GM21737 (cell line): ENCODE results near the gene HEPN1.
A peak's percentile ranks its signal among the peaks of the same experiment; 100 is the strongest.

Source experiments
- ATAC-seq: cut with Tn5 transposase; IDR thresholded peaks from one replicate; pipeline ENCODE4 v1.9.1; 2021; ENCODE audit warnings: mild to moderate bottlenecking, moderate library complexity; ENCODE audit not compliant: unreplicated experiment

The HEPN1 gene

DNA sequence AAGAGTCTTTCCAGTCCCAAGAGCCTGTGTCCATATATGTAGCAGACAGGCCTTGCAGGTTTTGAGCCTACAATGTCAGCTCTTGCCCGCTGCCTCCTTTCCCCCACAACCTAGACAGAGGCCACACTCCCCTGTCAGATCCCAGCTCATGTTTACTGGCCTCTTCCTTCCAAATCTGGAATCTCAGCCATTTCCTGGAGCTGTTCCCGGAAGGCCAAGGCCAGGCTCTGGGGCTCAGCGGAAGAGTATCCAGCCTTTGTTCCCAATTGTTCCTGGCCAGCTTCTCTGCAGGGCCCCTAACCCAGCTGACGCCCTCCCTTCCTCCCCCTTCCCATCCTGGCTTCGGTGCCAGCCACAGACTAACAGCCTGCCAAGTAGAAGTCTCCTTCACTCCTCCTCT is 20.3 kb upstream of the HEPN1 start:
- ATAC-seq = no peak

DNA sequence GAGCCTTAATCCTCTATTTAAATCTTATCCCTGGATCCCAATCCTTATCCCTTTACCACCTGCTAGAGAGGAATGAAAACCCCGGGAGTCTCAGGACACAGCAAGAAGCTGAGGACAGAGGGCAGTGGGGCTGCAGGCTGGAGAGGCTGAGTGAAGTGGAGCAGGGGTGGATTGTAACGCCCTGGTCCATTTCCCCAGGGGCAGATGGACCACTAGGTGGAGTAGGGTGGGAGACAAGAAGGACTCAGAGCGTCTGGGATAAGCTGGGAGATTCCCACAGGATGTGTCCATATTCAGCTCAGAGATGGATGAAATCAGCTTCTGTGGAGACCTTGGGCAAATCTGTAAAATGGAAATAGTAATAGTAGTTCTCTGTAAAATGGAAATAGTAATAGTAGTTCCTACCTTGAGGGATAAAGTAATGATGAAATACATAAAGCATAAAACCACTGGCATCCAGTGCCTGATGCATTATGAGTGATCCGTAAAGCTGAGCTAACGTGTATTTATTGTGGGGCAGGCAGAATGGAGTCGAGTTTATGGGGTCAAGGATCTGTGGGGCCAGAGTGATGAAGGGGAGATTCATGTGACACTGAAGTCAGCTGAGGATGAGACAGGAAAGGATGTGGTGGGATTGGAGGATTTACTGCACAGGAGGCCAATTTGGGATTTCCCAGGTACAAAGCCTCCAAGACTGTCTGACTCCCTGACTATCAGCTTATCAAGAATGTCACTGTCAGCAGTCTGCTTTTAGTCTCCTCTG is 19.5 kb upstream of the HEPN1 start:
- no peak for ATAC-seq

DNA sequence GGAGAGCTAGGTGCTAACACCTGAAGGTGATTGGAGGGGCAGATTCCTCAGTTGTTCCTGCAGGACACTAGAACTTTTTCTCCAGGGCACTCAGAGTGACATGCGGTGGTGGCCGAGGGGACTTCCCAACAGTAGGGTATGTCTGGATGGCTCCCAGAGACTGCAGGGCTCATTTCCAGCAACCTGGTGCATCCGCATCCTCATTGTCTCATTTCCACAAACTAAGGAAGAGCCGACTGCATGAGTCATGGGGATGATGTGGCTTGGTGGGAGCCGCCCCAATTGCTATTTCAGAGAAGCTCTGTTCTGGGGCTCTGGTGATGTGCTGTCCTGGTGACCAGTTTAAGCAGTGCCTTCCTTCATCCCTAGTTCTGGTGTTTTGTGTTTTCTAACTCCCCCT is 18.6 kb upstream of the HEPN1 start:
- no peak for ATAC-seq

DNA sequence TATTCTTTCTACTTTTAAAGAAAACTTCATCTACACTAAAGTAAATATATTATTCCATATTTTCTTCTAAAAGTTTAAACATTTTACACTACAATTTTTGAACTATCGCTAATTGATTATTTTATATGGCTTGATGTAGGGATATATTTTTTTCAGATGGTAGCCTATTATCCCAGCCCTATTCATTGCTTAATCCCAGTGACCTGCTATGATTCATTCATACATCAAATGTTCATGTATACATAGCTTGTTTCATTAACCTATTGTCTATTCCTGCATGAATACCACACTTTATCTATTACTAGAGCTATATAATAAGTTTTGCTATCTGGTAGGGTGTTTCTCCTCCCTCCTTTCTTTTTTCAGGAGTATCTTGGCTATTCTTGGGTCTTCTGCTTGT is 16.4 kb upstream of the HEPN1 start:
- ATAC-seq = no peak

DNA sequence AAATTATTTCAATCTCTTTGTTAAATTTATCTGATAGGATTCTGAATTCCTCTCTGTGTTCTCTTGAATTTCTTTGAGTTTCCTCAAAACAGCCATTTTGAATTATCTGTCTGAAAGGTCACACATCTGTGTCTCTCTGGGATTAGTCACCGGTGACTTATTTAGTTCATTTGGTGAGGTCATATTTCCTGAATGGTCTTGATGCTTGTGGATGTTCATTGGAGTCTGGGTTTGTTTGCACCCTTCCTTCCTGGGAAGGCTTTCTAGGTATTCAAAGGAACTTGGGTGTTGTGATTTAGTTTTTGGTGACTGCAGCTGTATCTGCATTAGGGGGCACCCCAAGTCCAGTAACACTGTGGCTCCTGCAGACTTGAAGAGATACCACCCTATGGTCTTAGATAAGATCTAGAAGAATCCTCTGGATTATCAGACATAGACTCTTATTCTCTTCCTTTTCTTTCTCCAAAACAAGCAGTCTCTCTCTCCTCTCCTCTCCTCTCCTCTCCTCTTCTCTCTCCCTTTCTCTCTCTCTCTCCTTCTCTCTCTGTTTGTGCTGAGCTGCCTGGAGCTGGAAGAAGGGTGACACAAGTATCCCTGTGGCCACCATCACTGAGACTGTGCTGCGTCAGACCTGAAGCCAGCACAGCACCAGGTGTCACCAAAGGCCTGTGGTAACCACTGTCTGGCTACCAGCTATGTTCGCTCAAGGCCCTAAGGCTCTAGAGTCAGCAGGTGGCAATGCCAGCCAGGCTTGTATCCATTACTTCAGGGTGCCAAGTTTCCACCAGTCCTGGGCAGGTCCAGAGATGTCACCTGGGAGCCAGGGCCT is 3.3 kb upstream of the HEPN1 start:
- ATAC-seq = no peak

DNA sequence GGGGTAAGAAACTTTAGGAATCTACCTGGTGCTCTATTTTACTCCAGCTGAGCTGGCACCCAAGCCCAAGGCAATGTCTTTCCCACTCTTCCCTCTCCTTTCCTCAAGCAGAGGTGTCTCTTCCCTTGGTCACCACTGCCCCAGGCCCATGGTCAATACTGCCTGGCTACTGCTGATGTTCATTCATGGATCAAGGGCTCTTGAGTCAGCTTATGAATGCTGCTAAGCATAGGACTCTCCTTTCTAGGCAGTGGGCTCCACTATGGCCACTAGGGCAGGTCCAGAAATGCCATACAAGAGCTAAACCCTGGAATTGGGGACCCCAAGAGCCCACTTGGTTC is 2.7 kb upstream of the HEPN1 start:
- no peak for ATAC-seq

DNA sequence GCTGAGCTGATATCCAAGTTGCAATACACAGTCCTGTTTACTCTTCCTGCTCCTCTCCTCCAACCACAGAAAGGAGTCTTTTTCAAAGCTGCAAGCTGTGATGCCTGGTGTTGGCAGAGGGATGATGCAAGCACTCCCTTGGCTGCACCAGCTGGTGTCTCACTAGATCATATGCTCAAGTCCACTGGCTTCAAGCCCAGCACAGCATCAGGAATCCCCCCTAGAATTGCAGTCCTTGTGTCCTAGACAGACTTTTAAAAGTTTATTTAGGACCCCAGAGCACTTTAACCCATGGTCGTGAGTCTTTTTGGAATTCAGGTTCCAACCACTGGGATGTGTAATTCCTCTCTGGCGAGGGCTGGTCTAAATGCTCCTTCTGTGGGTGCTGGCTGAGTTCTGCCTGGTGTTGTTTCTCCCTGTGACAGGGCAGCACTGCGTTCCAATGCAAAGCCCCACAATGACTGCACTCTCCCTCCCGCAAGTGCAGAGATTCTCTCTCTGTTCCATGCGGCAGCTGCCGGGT is 1.9 kb upstream of the HEPN1 start:
- ATAC-seq = no peak

DNA sequence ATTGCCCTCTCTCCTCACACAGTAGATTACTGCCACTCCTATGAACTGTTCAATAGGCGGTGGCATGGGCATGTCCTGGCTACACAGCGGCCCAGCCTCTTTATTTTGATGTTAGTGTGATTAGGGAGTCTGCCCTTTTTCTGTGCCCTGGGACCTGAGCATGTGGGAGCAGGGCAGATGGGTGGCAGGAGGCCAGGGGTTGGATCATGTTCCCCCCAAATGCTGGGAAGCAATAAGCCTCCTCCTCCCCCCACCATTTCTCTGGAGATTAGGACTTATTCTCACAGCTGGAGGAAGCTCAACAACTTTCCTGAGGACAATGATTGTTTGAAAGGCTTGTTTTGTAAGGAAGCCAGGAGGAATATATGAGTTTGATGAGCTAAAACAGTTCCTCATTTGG is 848 bp downstream of the HEPN1 start:
- no peak for ATAC-seq

DNA sequence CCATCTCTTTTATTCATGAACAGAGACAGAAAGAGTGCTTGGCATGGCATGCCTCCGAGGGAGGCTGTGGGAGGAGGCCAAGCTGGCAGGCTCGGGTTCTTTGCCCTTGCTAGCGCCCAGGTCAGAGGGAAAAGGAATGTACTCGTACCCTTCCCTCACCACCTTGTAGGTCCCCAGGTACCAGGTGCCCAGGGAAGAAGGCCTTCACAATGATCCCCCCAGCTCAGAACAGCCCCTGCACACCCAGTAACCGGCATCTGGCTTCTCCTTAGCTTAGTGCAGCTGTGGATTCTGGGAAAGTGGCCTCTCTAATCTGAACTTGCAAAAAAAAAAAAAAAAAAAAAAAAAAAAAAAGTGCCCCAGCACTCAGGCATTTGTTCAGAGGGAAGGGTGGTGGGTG is 1.3 kb downstream of the HEPN1 start:
- ATAC-seq = no peak

DNA sequence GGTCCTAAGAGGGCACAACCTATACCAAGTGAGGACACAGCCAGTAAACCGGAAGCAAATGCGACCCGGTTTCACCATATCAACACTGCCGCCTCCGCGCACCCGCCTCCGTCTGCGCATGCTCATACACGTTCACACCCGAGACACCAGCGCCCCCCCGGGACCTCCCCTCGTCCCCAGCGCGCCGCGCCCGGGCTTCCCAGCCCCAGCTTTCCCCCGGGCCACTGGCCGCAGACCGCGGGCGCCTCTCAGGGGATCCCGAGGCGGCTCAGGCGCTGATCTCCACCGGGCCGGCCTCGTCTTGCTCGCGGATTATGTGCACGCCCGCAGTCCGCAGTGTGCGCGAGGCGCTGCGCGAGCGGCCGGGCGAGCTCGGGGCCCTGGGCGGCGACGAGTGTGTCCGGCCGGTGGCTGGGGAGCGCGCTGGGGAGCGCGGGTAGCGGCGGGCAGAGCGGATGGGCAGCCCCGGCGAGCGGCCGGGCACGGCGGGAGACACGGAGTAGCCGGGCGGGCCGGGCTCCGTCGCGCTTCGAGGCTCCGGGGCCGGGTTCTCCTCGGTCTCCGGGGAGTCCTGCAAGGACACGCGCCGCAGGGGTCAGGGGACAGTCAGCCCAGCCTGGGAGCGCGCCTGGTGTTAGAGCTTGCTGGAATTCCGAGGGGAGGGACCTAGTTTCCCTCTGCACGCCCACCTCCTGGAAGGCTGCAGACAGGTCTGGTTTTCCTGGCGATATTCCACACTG is 2.0 kb downstream of the HEPN1 start:
- ATAC-seq = no peak

DNA sequence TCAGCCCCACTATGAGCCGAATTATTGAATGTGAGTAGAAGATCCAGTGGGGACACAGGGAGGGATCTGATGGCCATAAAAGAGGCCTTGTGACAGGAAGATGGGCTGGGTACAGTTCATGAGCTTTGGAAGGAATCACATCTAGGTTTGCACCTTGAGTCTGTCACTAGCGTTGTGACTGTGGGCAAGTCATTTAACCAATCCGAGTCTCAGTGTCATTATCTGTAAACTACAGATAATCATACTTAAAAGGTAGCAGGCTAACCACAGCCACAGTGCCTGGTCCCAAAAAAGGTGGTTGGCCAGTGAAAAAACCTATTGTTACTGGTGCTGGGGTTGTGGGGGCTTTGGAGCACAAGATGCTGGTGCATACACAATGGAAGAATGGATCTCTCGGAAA is 3.8 kb downstream of the HEPN1 start:
- ATAC-seq = no peak

DNA sequence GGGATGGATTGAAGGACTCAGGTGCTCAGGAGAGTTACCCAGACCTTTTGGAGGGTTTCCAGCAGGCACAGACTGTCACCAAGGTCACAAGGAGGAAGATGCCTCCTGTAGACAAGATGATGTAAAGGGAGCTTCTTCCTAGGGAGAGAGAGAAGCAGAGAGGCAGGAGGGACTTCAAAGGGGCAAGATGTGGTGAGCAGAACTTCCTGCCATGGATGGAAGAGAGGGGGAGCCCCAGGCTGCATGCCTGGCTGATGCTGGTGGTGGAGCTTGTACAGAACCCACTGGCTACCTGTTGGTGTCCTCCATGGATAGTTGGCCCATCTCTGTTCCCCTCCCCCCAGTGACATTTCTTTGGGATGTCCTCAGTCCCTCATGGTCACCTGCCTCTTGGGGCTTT is 4.2 kb downstream of the HEPN1 start:
- ATAC-seq = no peak

DNA sequence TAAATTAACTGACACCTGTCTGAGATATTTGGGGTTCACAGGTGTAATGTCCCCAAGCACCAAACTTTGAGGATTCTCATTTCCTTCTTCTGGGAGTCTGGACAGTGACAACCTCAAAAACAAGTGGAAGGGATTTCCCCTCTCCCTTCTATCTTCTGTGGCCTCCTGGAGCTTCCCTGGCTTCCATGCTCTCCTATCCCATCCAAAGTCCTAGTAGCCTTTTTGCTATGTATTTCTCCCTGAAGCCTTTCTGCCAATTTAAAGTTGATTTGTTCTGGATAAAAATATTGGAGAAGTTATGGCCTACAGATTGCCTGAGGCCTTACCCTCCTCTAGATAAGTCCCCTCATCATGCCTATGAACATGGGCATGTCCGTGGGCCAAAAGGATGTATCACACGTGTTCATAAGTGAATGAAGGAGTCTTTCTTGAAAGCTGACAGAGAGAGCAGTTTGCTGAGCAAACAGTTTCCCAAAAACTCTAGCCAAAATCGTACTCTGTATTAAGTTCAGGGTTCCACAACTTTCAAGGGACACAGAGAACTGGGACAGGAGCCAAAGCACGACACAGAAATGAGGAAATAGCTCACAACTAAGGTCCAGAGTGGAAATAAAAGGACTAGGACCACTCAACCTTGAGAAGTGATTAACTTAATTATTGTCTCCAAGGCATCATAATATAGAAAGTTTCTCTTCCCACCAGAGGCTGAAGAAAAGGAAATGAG is 10.1 kb downstream of the HEPN1 start:
- no peak for ATAC-seq

DNA sequence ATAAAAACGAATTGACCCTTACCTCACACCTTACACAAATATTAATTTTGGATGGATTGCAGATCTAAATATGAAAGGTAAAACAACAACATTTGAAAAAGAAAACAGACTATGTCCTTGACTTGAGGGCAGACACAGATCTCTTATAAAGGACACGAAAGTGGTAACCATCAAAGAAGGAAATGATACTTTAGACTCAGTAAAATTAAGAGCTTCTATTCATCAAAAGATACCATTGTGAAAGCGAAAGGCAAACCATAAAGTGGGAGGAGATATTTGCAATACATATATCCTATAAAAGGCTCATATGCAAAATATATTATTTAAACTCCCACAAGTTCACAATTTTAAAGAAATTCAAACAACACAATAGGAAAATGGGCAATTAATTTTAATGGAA is 11.7 kb downstream of the HEPN1 start:
- ATAC-seq = peak; percentile 90

DNA sequence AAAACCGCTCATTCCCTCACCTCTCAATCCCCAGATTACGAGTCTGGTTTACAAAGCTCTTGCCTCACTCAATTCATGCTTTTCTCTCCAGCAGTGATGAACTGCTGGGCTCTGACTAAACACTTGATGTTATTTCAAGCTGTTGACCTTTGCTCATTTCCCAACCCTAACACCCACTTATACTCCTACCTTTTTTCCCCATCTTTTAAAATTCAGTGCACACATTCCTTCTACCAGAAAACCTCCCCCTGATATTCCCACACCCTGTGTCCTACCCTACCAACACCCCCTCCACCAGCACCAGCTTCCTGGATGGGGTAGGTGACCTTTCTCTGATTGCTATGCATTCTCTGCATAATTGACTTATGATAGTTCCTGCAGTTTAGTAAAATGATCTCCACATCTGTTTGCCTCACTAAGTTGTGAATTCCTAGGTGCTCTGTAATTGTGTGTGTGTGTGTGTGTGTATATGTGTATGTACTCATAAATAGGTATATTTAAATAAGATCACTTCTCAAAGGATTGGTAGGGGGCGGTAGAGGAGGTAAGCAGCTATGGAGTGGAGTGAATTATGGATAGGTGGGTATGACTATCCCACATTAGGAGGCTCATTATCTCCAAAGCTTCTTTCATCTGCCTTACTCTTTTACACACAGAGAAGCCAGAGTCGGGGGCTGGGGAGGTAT is 16.0 kb downstream of the HEPN1 start:
- no peak for ATAC-seq

DNA sequence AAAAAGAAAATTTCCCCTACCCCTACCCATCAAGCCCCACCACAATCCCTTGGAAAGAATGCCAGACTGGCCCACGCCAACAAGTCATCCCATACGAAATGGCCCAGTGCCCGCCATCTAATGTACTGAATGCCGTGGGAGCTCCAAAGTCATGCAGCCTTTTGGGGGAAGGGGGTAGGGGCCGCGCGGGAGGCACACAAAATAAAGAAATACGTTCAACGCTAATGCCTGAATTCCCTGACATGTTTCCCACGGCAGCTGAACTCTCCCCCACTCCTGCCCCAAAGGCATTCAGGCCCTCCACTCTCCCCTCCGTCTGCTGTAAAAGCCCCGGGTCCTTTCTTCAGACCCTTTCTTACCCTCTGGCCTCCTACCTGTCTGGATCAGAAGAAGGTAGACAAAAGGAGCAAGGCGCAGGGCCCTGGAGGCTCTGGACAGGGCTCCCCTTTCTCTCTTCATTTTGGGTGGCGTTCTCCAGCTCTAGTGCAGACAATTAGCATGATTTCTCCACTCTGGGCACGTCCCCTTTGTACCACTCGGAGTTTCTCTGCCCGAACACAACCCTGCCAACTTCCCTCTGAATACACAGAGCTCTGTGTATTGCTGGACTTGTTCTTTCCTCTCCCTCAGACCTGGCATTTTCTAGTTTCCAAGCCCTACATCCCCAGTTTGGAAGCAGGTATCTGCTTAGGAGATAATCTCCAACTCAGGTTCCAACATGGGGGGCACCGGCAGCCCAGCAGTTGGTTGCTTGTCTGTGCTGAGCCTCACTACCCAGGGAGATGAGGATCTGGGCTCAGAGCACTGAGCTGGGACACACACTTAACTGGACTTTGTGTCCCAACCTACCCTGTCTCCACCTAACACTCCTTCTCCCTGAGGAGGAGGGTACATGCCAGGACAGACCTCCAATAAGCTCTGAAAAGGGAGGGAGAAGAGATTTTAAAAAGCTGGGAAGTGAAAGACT is 16.8 kb downstream of the HEPN1 start, which contains the start of gene HEPACAM:
Gene HEPACAM, minus strand, starts transcription at position 500 of the 967 bp plus-strand sequence. Its CDS starts 41 bp downstream, at position 459.
- no peak for ATAC-seq

DNA sequence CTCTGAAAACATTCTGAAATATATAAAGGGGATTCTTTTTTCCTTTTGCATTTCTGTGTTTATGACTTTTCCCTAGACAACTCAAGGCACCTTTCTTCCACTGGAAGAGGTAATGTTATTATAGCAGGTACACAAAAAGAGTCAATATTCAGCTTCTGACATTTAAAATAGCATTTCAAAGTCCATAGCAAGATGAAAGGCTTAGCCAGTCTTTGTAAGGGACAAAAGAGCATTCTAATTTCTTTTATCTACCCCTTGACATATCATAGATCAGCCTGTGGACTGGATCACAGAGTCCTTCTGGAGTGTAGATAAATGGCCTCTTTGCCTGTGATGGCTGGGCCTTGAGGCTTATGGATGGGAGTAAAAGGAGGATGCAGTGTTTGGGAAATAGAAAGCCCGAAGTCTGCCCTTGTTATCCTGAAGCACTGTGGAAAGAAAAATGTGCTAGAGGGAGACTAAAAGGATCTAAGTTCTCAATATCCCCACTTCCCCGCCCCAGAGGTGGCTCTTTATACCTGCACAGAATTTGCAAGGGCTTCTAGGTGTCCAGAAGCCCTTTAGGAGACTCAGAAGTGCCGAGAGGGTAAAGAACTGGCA is 18.4 kb downstream of the HEPN1 start:
- no peak for ATAC-seq

DNA sequence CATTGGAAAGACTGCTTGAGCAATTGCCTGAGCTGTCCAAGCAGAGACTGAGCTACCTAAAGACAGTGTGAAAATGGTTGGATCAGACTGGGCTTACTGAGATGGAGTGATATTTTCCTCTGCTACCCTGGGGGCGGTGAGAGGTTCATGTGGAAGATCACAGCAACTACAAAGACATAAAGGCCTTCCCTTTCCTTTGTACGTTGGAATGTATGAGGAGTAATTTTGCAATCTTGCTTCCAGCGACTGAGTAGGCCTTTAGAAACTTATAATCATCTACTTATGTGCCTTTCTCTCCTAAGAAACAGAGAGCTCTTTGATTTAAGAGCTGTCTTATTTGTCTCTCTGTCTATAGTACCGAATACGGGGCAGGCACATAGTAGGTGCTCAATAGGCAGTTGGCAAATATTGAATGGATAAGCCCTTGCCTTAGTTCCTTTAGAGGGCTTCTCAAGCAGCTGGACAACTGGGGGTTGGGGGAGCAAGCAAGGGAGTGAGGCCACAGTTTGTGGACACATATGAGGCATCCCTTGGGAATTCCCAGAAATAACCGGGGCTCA is 19.2 kb downstream of the HEPN1 start:
- no peak for ATAC-seq
